H1 (cell line): ENCODE results near the gene FGF18. TPM values are rescaled to one million over a fixed set of nuclear protein-coding genes. Genes with fewer than 3 reads are reported as not detected.

ENCODE experiments used
- CTCF ChIA-PET: fragments of 300-600 bp; sonication (Branson Sonifier 250); formaldehyde crosslinking; loops from one replicate; lab custom pipeline; 2021; ENCODE audit not compliant: partially characterized antibody; lab: Charles Lee
- POLR2A ChIA-PET: fragments of 300-600 bp; sonication (Branson Sonifier 250); formaldehyde crosslinking; loops from one replicate; lab custom pipeline; 2021; ENCODE audit warnings: inconsistent platforms; ENCODE audit not compliant: partially characterized antibody; lab: Charles Lee
- DNase-seq, 2 experiments: peaks; one replicate each; pipeline versions ENCODE4 v3.0.0 to v3.0.0-alpha.2; 2010 to 2022; ENCODE audit warnings: low spot score in 2 of 2, low read depth in 1 of 2, mixed read lengths in 1 of 2
- FAIRE-seq: peaks from 2 replicates; lab custom pipeline; 2011; peaks lifted over from hg19 to GRCh38; lab: Jason Lieb, UNC
- H2AFZ ChIP-seq: 2 replicates; pipeline ENCODE4 v1.8.1; 2012; ENCODE audit warnings: low read length, inconsistent platforms
- H2AK5ac ChIP-seq: 2 replicates; pipeline ENCODE4 v1.6.1; 2013; ENCODE audit warnings: low read depth, low read length
- H2BK120ac ChIP-seq: replicated peaks from 2 replicates; pipeline ENCODE3; 2013; ENCODE audit warnings: low read depth, low read length, inconsistent platforms
- H2BK12ac ChIP-seq: 2 replicates; pipeline ENCODE4 v1.6.1; 2013; ENCODE audit warnings: low read depth, low read length
- H2BK15ac ChIP-seq: 2 replicates; pipeline ENCODE4 v1.6.1; 2013; ENCODE audit warnings: low read length
- H2BK20ac ChIP-seq: 2 replicates; pipeline ENCODE4 v1.6.1; 2013; ENCODE audit warnings: low read length
- H2BK5ac ChIP-seq: 2 replicates; pipeline ENCODE4 v1.6.1; 2013; ENCODE audit warnings: low read depth, low read length
- H3K14ac ChIP-seq: 2 replicates; pipeline ENCODE4 v1.6.1; 2013; ENCODE audit warnings: inconsistent platforms; ENCODE audit not compliant: insufficient read length
- H3K18ac ChIP-seq: 2 replicates; pipeline ENCODE4 v1.6.1; 2013; ENCODE audit warnings: low read length; ENCODE audit errors: extremely low read depth
- H3K23ac ChIP-seq: 2 replicates; pipeline ENCODE4 v1.6.1; 2013; ENCODE audit warnings: inconsistent platforms; ENCODE audit not compliant: insufficient read length
- H3K23me2 ChIP-seq: 2 replicates; pipeline ENCODE4 v1.6.1; 2013; ENCODE audit warnings: low read depth, low read length
- H3K27ac ChIP-seq: 2 replicates; pipeline ENCODE4 v1.6.1; 2011; ENCODE audit warnings: low read depth, low read length, inconsistent platforms
- H3K27me3 ChIP-seq, 4 experiments: replicated peaks in 1 of 4; 1 replicate in 1 of 4; 2 replicates in 3 of 4; pipeline versions ENCODE4 v1.6.1 to v1.8.1; 2011 to 2013; ENCODE audit warnings: low read length in 3 of 4, mild to moderate bottlenecking in 3 of 4, inconsistent platforms in 2 of 4, mixed read lengths in 2 of 4, moderate library complexity in 1 of 4; ENCODE audit not compliant: control insufficient read depth in 3 of 4, insufficient read depth in 3 of 4; ENCODE audit errors: extremely low read depth in 1 of 4
- H3K36me3 ChIP-seq, 4 experiments: 2 replicates each; pipeline versions ENCODE4 v1.6.1 to v1.8.1; 2011 to 2013; ENCODE audit warnings: mild to moderate bottlenecking in 4 of 4, low read length in 3 of 4, moderate library complexity in 2 of 4, control low read depth in 1 of 4, inconsistent platforms in 1 of 4; ENCODE audit not compliant: insufficient read depth in 4 of 4, control insufficient read depth in 2 of 4
- H3K4ac ChIP-seq: replicated peaks from 2 replicates; pipeline ENCODE3; 2013; ENCODE audit warnings: low read length, low read depth, mixed read lengths, inconsistent platforms; ENCODE audit not compliant: insufficient read length
- H3K4me1 ChIP-seq, 4 experiments: replicated peaks in 1 of 4; 1 replicate in 1 of 4; 2 replicates in 3 of 4; pipeline versions ENCODE4 v1.6.1 to v1.8.1; 2011 to 2013; ENCODE audit warnings: low read length in 3 of 4, inconsistent platforms in 2 of 4, mixed read lengths in 1 of 4; ENCODE audit not compliant: insufficient read depth in 4 of 4, control insufficient read depth in 3 of 4
- H3K4me2 ChIP-seq, 2 experiments: 2 replicates each; pipeline versions ENCODE4 v1.6.1 to v1.8.1; 2011 to 2013; ENCODE audit warnings: low read depth in 2 of 2, low read length in 2 of 2, control low read depth in 1 of 2, inconsistent platforms in 1 of 2, mild to moderate bottlenecking in 1 of 2; ENCODE audit not compliant: insufficient read depth in 1 of 2
- H3K4me3 ChIP-seq, 4 experiments: fragments of 200-600, 300-600 bp in 1 of 4; sonication (generic), shearing (Covaris generic), sonication (Bioruptor Twin) in 1 of 4; 2 replicates each; pipeline versions ENCODE4 v1.5.1 to v1.8.1; 2011 to 2016; ENCODE audit warnings: low read length in 4 of 4, low read depth in 3 of 4, control low read depth in 2 of 4, inconsistent platforms in 2 of 4, mild to moderate bottlenecking in 2 of 4, mixed read lengths in 1 of 4, moderate library complexity in 1 of 4; ENCODE audit not compliant: insufficient read depth in 2 of 4; ENCODE audit errors: extremely low read depth in 1 of 4
- H3K56ac ChIP-seq: replicated peaks from 2 replicates; pipeline ENCODE3; 2013; ENCODE audit warnings: low read depth, mild to moderate bottlenecking, mixed read lengths, low read length, inconsistent platforms; ENCODE audit not compliant: insufficient read length
- H3K79me1 ChIP-seq: 2 replicates; pipeline ENCODE4 v1.6.1; 2013; ENCODE audit warnings: low read depth, low read length, control low read depth
- H3K79me2 ChIP-seq, 2 experiments: 2 replicates each; pipeline versions ENCODE4 v1.6.1 to v1.8.1; 2012 to 2013; ENCODE audit warnings: low read length in 2 of 2, mild to moderate bottlenecking in 2 of 2, inconsistent platforms in 1 of 2; ENCODE audit not compliant: insufficient read depth in 2 of 2, control insufficient read depth in 1 of 2
- H3K9ac ChIP-seq, 4 experiments: replicated peaks in 1 of 4; 1 replicate in 1 of 4; 2 replicates in 3 of 4; pipeline versions ENCODE4 v1.6.1 to v1.8.1; 2011 to 2013; ENCODE audit warnings: low read depth in 3 of 4, low read length in 3 of 4, control low read depth in 2 of 4, mild to moderate bottlenecking in 2 of 4, moderate library complexity in 2 of 4, inconsistent platforms in 1 of 4; ENCODE audit errors: extremely low read depth in 1 of 4
- H3K9me3 ChIP-seq, 2 experiments: 2 replicates each; pipeline versions ENCODE4 v1.6.1 to v1.8.1; 2012 to 2013; ENCODE audit warnings: mild to moderate bottlenecking in 2 of 2, moderate library complexity in 2 of 2, control low read depth in 1 of 2, inconsistent platforms in 1 of 2, low read depth in 1 of 2, low read length in 1 of 2, mixed read lengths in 1 of 2; ENCODE audit not compliant: insufficient read depth in 2 of 2
- H4K20me1 ChIP-seq, 2 experiments: replicated peaks in 1 of 2; 2 replicates each; pipeline versions ENCODE3 to v1.8.1; 2011 to 2013; ENCODE audit warnings: inconsistent platforms in 2 of 2, low read length in 2 of 2, mild to moderate bottlenecking in 1 of 2; ENCODE audit not compliant: insufficient read depth in 2 of 2, control insufficient read depth in 1 of 2
- H4K5ac ChIP-seq: 2 replicates; pipeline ENCODE4 v1.6.1; 2013; ENCODE audit warnings: low read length, low read depth, mixed read lengths, inconsistent platforms; ENCODE audit not compliant: insufficient read length
- H4K8ac ChIP-seq: 2 replicates; pipeline ENCODE4 v1.8.0; 2013; ENCODE audit warnings: mild to moderate bottlenecking, moderate library complexity, low read length, inconsistent platforms; ENCODE audit not compliant: insufficient read depth; ENCODE audit errors: extremely low read depth
- H4K91ac ChIP-seq: replicated peaks from 2 replicates; pipeline ENCODE3; 2013; ENCODE audit warnings: low read length, mixed read lengths, inconsistent platforms; ENCODE audit not compliant: insufficient read length
- BACH1 ChIP-seq: IDR thresholded peaks from 2 replicates; pipeline ENCODE4 v1.6.1; 2012; ENCODE audit warnings: low read length, improper control_type of control experiment
- CTBP2 ChIP-seq: IDR thresholded peaks from 2 replicates; pipeline ENCODE4 v1.7.0; 2011; ENCODE audit warnings: borderline replicate concordance, mild to moderate bottlenecking, moderate library complexity, mixed read lengths, low read length; ENCODE audit not compliant: insufficient read depth, insufficient read length
- EP300 ChIP-seq, 2 experiments: IDR thresholded peaks; 1 replicate in 1 of 2; 2 replicates in 1 of 2; pipeline ENCODE4 v1.6.1; 2011 to 2012; ENCODE audit warnings: low read depth in 2 of 2, low read length in 2 of 2, mild to moderate bottlenecking in 2 of 2, borderline replicate concordance in 1 of 2, inconsistent platforms in 1 of 2, moderate library complexity in 1 of 2
- EZH2 ChIP-seq: fragments of 200-600 bp; sonication (generic); IDR thresholded peaks from 2 replicates; pipeline ENCODE4 v1.7.1; 2012; ENCODE audit warnings: low read depth, mild to moderate bottlenecking, moderate library complexity, low read length, inconsistent platforms; ENCODE audit not compliant: severe bottlenecking
- KDM4A ChIP-seq: IDR thresholded peaks from one replicate; pipeline ENCODE4 v1.7.1; 2012; ENCODE audit warnings: low read depth, mild to moderate bottlenecking, moderate library complexity, low read length, inconsistent platforms; ENCODE audit not compliant: severe bottlenecking
- SP2 ChIP-seq: IDR thresholded peaks from 2 replicates; pipeline ENCODE4 v1.6.1; 2012; ENCODE audit warnings: mild to moderate bottlenecking, low read length, inconsistent platforms
- TAF7 ChIP-seq: optimal IDR thresholded peaks from 2 replicates; pipeline ENCODE3; 2011; ENCODE audit warnings: low read depth, mild to moderate bottlenecking, inconsistent platforms, low read length, moderate library complexity, borderline replicate concordance
- TEAD4 ChIP-seq: IDR thresholded peaks from 2 replicates; pipeline ENCODE4 v1.6.1; 2012; ENCODE audit warnings: low read depth, low read length, inconsistent platforms, mixed read lengths
- WGBS, 2 experiments: shearing (Covaris generic) in 1 of 2; methylation state at CpG; one replicate each; pipeline versions ENCODE4 v1.1.6 to v1.1.7; 2013 to 2015; ENCODE audit warnings: low lambda C conversion rate in 2 of 2, mixed read lengths in 2 of 2, inconsistent platforms in 1 of 2, low coverage in 1 of 2, missing lambda C conversion rate in 1 of 2; ENCODE audit not compliant: insufficient replicate concordance in 2 of 2, insufficient coverage in 1 of 2, insufficient read length in 1 of 2; ENCODE audit errors: extremely low coverage in 1 of 2, missing lambda C conversion rate in 1 of 2; 5-methylcytosine and 5-hydroxymethylcytosine counted together
- polyA plus RNA-seq, 7 experiments: library from polyadenylated mRNA; depleted of rRNA in 3 of 7; stranded (reverse) in 5 of 7; unstranded in 2 of 7; fragments of >200 nt in 5 of 7; fragments of 200-250 nt in 2 of 7; gene quantifications; 1 replicate in 5 of 7; 2 replicates in 1 of 7; 4 replicates in 1 of 7; pipeline versions ENCODE4 v1.2.1 to v1.2.3, GENCODE V29; 2011 to 2013; ENCODE audit warnings: missing spikeins in 2 of 7, mixed read lengths in 2 of 7
- total RNA-seq: library from RNA; stranded (reverse); fragmentation: NEBNext Ultra II Directional; extraction: Animal tissue kit (Norgen Biotek cat#: 25700); gene quantifications from 2 replicates; pipeline ENCODE4 v1.2.1, GENCODE V29; 2021

Gene FGF18
- total and polyA plus RNA-seq, 2 of the 8 experiments (the other 6 are each of a cell fraction or from before 2014, with no cell fraction given): 0.54 to 1.3 TPM

- Histone ChIP-seq H2BK20ac (peak overlapping the region; percentile 3; the same call in 1 of the 2 replicates), H3K36me3 (no peaks in the 10 kb centered on the region), H3K4me2 (no peak overlapping the region), H3K14ac (no peak overlapping the region), H2AK5ac (no peak overlapping the region), H3K79me1 (no peaks in the 10 kb centered on the region), H3K18ac (no peak overlapping the region), H2BK120ac (no peak overlapping the region), H4K20me1 (no peaks in the 10 kb centered on the region), H2BK5ac (no peak overlapping the region), H3K27me3 (no peaks in the 10 kb centered on the region; a peak in 1 of 7 replicates), H4K91ac (no peak overlapping the region), H3K9me3 (no peaks in the 10 kb centered on the region), H2BK15ac (no peak overlapping the region), H3K23ac (no peak overlapping the region), H3K27ac (no peak overlapping the region), H3K56ac (no peak overlapping the region), H3K23me2 (no peaks in the 10 kb centered on the region), H3K4me1 (peaks cover 0 to 6% (median 0%) of the 10 kb centered on the region in 4 experiments; a peak in 2 of 7 replicates), H4K5ac (no peak overlapping the region), H3K9ac (no peak overlapping the region), H2AFZ (no peak overlapping the region), H4K8ac (no peak overlapping the region), H3K79me2 (no peaks in the 10 kb centered on the region), H2BK12ac (no peak overlapping the region), H3K4me3 (no peak overlapping the region), H3K4ac (no peak overlapping the region)
- POLR2A ChIA-PET: no interaction called here
- TF ChIP-seq KDM4A: no peak
- TF ChIP-seq TAF7: no peak
- TF ChIP-seq SP2: no peak
- TF ChIP-seq EZH2: no peak
- TF ChIP-seq EP300 (IDR thresholded peaks at IDR 0.05; ENCODE audit: borderline replicate concordance in 1 of 2, low read depth in 2 of 2, low read length in 2 of 2): no peak
- no peak for TF ChIP-seq CTBP2
- TF ChIP-seq TEAD4: no peak
- TF ChIP-seq BACH1: no peak
- CTCF ChIA-PET: interaction anchor here (1.0 to 1.2 kb wide), 2 partner anchors 268 to 378 kb away, joined by 3 read pairs; no protein-coding TSS in a partner anchor
- WGBS, 2 experiments: 91% methylated on average over 4 of the region's 6 CpGs; no CpG with 5 or more reads in 1 of the 2 experiments
- FAIRE-seq (no peak), DNase-seq (no peak)
These were observed 60.8 kb downstream of the FGF18 start for GRCh38 chr5:171480239-171480638.
